Brain microvascular endothelial cell (primary cell): ENCODE data around the gene SORBS1.

Experiments
- DNase-seq: peaks from one replicate; pipeline ENCODE4 v3.0.0-alpha.2; 2020
- H3K27ac ChIP-seq: fragments of 250-450 bp; sonication (Bioruptor Pico); 2 replicates; pipeline ENCODE4 v1.5.1; 2020; ENCODE audit warnings: mild to moderate bottlenecking, moderate library complexity
- H3K27me3 ChIP-seq: fragments of 250-450 bp; sonication (Bioruptor Pico); replicated peaks from 2 replicates; pipeline ENCODE4 v1.5.1; 2020; ENCODE audit warnings: mild to moderate bottlenecking
- H3K36me3 ChIP-seq: fragments of 250-450 bp; sonication (Bioruptor Pico); replicated peaks from 2 replicates; pipeline ENCODE4 v1.5.1; 2020; ENCODE audit warnings: mild to moderate bottlenecking
- H3K4me3 ChIP-seq: 2 replicates; pipeline ENCODE4 v1.5.1; 2011; ENCODE audit warnings: low read depth, mild to moderate bottlenecking, control low read depth, low read length, moderate library complexity
- CTCF ChIP-seq: IDR thresholded peaks from 2 replicates; pipeline ENCODE4 v1.5.1; 2011; ENCODE audit warnings: low read depth, mild to moderate bottlenecking, moderate library complexity, low read length, control low read depth, inconsistent platforms; ENCODE audit errors: missing control alignments
- in situ Hi-C: cut with HindIII; loops from 2 replicates; pipeline ENCODE4 v1.10.0; 2017; ENCODE audit warnings: low sequenced_read_pairs, low pct_ligation_motif_present

Gene SORBS1

GRCh38 chr10:95561177-95561863, at the start of gene SORBS1:
TSS of gene SORBS1 (minus strand) at chr10:95561371. CDS start at chr10:95441135, 120,236 bp downstream.
- no peak for TF ChIP-seq CTCF
- in situ Hi-C loops: no loop called here
- no peaks in the 10 kb centered on the region for H3K36me3 ChIP-seq
- DNase-seq: peak; percentile 94
- peaks cover 11% of the 10 kb centered on the region for H3K27me3 ChIP-seq
- H3K27ac ChIP-seq: no peak within 1 kb of the TSS
- peak within 1 kb of the TSS; percentile 70 for H3K4me3 ChIP-seq

DNA sequence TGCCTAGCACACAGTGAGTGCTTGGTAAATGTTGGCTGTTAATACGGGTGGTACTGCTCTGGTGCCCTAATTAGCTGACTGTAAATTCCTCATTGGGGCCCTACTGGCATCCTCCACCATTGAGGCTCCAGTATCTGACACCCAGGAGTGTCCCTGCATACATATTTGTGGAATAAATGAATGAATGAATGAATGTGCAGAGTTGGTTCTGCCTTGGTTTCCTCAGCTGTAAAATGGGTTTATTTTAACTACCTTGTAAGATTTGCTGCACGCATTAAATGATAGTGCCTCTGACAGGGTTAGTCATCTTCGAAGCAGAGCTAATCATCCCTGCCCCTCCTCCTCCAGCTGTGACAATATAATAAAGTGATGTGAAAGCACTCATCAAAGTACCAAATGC, 49.6 kb upstream of the SORBS1 start:
- in situ Hi-C loops: no loop called here
- Histone ChIP-seq H3K27ac (no peak overlapping the region), H3K4me3 (no peak overlapping the region), H3K27me3 (no peaks in the 10 kb centered on the region), H3K36me3 (peaks cover 81% of the 10 kb centered on the region)
- no peak for TF ChIP-seq CTCF
- DNase-seq: no peak

- Histone ChIP-seq H3K27ac (no peak overlapping the region), H3K4me3 (no peak overlapping the region), H3K36me3 (peaks cover 58% of the 10 kb centered on the region), H3K27me3 (no peaks in the 10 kb centered on the region)
- TF ChIP-seq CTCF: no peak
- in situ Hi-C loops: no loop called here
- DNase-seq: no peak
These were observed 45.8 kb upstream of the SORBS1 start for GRCh38 chr10:95606922-95607321.

GRCh38 chr10:95605163-95605562, 44.0 kb upstream of the SORBS1 start:
- no peak for TF ChIP-seq CTCF
- H3K4me3 ChIP-seq: no peak overlapping the region
- H3K27ac ChIP-seq: no peak overlapping the region
- in situ Hi-C loops: no loop called here
- no peaks in the 10 kb centered on the region for H3K27me3 ChIP-seq
- peaks cover 40% of the 10 kb centered on the region for H3K36me3 ChIP-seq
- no peak for DNase-seq

GRCh38 chr10:95604630-95605029, 43.5 kb upstream of the SORBS1 start:
- in situ Hi-C loops: no loop called here
- no peak for TF ChIP-seq CTCF
- no peak overlapping the region for H3K27ac ChIP-seq
- no peak overlapping the region for H3K4me3 ChIP-seq
- DNase-seq: no peak
- no peaks in the 10 kb centered on the region for H3K27me3 ChIP-seq
- H3K36me3 ChIP-seq: peaks cover 36% of the 10 kb centered on the region

DNA sequence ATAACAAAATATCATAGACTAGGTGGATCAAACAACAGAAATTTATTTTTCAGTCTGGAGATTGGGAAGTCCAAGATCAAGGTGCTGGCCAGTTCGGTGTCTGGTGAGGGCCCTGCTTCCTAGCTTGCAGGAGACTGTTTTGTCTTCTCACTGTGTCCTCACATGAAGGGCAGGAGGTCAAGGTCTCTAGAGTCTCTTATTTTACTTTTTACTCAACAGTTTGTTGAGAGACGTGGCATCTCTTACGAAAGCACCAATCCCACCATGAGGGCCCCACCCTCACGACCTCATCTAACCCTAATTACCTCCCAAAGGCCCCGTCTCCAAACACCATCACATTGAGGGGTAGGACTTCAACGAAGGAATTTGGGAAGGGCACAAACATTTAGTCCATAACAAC, 41.2 kb upstream of the SORBS1 start:
- Histone ChIP-seq H3K4me3 (no peak overlapping the region), H3K27ac (no peak overlapping the region), H3K27me3 (no peaks in the 10 kb centered on the region), H3K36me3 (peaks cover 18% of the 10 kb centered on the region)
- in situ Hi-C loops: no loop called here
- no peak for TF ChIP-seq CTCF
- DNase-seq: no peak
